Activated CD4-positive, alpha-beta T cell treated with anti-CD3 and anti-CD28 coated beads, Interleukin-2, amount 50 U/mL, for 1 hour (primary cell): Measurements from ENCODE around the gene THADA.

Experiments
- DNase-seq: peaks from one replicate; pipeline ENCODE4 v3.0.0-alpha.2; 2020

THADA gene

DNA sequence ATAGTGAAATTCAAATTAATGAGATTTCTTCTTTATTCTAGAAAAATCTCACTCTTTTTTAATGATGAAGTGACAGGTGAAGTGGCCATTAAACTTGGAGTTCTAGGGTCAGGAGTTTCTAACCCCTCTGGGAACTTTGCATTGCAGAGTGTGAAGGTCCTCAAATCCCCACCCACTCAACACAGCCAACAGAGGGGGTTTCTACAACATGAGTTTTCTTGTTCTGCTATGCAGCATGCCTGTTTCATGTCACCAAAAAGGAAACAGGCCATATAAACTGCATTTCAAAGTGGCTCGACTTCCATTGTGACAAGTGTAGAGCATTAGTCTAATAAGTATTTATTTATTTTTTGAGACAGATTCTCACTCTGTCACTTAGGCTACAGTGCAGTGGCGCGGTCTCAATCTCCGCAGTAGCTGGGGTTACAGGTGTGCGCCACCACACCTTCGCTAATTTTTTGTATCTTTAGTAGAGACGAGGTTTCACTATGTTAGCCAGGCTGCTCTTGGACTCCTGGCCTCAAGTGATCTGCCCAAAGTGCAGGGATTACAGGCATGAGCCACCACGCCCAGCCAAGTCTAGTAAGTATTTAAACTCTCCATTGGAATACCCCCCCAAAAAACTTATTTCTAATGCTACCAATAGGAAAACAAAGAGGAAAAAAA is 223.3 kb downstream of the THADA start:
- no peak for DNase-seq

DNA sequence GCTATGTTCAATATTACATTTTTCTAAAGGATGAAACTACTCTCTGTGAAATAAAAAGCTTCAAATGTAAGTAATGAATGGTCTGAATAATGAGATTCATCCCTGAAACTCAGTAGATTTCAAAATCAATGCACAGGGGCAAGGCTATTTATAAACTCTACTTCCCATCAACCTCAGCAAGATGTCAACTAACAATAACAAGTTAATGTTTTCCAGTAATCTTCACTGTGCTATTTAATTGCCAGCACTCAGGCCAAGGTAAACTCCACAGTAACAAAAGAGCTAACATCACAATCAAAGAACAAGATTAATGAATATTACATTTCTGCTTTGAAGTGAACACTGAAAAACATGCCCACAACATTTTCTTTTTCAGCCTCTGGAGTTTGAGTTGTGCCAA is 225.1 kb downstream of the THADA start:
- DNase-seq: no peak

DNA sequence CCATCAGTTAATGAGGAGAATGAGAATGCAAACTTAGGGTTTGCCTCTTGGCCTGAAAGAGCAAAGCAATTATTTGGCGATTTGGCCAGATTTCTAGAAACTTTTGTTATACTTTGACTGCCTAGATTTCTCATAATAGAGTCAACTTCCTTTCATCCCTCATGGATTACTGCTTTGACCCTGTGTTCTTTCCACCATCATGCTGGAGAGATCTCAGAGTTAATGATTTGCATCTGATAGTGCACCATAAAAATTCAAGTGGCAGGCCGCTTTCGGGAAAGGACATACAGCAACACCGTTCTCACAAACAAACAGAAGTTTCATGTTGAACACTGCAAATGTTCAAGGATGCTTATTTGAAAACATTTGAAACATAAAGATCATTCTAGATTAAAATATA is 225.7 kb downstream of the THADA start:
- no peak for DNase-seq

DNA sequence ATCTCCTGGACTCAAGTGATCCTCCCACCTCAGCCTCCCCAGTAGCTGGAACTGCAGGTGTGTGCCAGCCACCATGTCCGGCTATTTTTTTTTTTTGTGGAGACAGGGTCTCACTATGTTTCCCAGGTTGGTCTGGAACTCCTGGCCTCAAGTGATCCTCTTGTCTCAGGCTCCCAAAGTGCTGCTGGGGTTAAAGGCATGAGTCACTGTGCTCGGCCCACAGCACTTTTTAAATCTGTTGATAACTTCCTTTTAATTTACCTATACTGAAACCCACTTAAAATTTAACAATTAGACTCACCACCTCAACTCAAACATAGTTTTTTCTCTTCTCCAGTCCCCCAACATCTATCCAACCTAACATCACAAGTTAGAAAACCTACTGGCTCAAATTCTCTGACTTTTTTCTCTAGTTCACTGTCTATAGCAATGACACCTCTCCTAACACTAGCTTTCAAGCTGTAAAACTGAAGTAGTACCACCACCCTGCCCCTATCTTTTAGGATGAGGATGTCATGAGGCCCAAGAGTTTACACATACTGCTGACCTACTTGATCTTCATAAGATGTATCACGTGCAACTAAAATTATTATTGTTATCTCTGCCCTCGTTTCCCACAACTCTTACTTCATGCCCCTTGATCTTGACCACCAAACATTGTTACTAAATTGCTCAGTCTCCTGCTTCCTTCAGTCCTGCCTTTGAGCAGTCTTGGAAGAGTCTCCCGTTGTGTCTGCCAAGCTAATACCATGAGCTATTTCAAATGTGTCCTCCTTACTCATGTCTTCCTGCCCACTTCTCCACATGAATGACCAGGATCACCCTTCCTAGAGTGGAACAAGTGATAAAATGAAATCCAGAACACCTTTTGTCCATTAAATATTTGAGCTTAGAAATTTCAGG is 227.1 kb downstream of the THADA start:
- DNase-seq: no peak

DNA sequence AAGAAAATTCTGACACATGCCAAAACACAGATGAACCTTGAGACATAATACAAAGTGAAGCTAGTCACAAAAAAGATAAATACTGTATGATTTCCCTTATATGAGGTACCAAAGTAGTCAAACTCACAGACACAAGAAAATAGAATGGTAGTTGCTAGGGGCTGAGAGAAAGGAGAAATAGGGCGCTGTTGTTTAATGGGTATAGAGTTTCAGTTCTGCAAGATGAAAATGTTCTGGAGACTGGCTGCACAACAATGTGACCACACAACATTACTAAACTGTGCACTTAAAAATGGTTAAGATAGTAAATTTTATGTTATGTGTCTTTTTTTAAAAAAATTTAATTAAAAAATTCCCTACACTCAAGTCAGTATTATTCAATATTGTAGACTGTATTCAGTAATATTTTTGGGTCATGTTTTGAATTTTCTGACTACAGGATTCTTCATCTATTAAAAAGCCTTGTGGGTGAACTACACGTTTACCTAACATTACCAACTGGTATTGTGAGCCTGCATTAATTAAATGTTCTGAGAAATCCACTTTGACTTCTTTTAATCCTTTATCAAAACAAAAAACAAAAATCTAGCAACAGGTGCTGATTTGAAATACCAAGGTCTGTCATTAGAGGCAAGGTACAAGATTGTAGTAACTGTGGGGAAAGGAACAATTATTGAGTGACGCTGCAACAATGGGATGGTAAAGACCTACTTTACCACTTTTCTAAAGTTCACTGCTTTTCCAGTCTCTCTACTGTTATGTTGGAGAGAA is 228.6 kb downstream of the THADA start:
- no peak for DNase-seq

DNA sequence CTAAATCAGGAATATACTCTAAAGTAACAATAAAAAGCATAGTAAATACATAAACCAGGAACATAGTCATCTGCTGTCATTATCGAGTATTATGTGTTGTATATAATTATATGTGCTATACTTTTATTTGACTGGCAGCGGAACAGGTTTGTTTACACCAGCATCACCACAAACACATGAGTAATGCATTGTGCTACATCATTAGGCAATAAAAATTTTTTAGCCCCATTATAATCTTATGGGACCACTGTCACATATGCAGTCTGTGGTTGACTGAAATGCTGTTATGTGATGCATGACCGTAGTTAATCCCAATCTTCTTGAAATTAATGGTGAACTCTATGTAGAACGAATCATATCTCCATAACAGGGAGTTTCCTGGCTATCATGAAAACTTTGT is 232.7 kb downstream of the THADA start:
- DNase-seq: no peak

DNA sequence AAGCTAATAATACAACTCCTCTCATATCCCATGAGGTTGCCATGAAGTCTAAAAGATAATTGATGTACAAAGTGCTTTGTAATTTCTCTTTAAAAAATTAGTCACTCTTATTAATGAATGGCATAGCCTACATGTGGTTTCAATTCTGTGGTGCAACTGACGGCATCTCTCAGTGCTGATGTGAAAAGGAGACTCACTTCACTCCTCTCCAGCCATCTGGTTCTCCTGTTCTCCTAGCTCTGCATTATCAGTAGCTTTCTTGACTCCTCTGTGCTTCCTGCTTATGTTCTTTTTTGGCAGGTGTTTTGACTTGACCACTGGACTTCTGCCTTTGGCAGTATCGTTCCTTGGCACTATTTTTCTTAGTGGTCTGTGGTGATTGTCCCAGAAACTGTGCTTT is 234.6 kb downstream of the THADA start:
- no peak for DNase-seq

DNA sequence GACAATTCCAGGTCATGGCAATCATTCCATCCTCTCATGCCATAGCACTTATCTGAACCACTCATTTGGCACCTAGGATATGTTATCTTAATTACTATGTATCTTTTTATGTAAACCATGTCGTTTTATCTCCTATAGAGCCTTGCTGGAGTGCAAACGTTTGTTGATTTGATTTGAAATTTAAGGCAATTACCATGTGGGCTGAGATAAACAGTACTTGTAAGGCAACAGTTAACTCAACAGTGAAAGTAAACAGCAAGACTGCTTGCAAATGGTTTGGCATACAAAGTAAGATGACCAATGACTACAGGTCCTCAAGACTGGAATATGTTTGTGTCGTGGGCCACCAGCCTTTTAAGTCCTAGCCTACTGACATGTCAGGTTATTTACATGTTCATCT is 235.7 kb downstream of the THADA start:
- no peak for DNase-seq

DNA sequence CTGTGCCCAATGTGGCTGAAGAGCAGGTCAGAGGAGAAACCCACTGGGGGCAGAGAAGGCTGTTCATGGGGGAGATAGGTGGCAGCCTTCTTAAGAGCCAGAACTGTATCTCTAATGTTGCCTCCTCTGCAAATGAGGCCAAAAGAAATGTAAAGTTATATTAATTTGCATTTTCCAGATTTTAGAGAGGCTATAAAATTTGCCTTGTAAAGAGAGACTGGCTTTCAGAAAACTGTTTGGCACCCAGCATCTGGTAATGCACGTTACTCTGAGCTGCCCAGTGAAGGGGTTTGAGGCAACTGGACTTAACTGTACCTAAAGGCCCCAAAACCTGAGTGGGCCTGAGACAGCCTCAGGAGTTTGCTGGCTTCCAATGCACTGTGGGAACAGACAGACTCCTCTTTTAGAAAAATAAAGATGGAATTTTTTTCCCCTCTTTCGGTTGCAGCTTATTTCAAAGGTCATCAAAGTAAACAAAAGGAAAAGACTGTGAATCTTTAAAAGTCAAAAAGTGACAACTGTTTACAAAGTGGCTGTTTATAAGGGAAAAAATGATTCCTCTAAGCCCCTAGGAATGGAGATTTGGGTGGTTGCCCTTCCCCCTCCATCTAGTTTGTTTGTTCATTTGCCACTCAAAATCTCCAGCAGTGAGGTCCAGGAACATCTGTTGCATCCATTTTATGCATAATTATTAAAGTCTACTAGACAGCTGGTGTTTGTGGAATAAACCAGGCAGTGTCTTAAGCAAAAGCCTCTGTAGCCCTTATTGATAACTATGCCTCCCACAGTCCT is 237.2 kb downstream of the THADA start:
- no peak for DNase-seq

DNA sequence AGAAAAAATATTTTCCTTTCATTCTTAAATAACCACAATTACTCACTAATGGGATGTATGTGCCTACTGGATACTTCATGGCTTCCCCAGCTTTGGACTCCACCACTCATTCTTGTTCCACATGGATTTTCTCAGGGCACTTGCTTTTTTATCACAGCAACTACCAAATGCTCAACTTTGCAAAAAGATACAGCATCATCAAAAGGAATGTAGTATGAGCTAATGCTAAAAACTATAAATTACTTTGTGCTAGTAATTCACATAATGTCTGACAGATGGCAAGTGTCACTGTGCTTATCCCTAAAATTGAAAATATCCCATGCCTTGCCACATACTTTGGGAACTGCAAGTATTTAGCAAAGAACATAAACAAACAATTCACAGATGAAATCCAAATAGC is 239.1 kb downstream of the THADA start:
- no peak for DNase-seq

DNA sequence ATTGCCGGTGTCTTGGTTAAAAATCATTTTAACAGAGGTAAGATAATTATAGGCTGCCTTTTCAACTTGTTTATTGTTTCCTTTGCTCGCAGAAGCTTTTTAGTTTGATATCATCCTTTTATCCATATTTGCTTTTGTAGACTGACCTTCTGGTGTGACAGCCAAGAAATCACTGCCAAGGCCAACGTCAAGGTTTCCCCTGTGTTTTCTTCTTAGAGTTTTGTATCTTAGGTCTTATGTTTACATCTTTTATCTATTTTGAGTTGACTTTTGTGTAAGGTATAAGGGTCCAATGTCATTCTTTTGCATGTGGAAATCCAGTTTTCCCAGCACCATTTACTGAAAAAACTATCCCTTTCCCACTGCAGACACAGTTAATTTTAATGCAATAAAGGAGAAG is 240.4 kb downstream of the THADA start:
- no peak for DNase-seq

DNA sequence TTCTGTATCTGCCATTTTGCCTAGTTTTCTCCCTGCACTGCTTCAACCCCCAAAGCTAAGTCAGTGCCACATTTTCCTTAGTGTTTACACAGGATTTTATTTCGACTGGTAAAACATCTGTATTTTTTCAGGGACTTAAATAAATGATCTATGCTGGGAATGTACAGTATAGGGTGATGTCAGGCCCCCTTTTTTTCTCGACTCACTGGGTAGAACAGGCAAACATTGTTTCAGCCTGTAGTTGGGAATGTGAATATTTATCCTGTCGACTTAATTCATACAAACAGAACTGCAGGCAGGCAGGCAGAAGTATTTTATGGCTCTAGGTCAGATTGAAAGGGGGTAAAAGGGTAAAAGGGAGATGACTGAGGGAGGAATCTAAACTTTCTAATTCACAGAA is 245.9 kb downstream of the THADA start:
- no peak for DNase-seq

DNA sequence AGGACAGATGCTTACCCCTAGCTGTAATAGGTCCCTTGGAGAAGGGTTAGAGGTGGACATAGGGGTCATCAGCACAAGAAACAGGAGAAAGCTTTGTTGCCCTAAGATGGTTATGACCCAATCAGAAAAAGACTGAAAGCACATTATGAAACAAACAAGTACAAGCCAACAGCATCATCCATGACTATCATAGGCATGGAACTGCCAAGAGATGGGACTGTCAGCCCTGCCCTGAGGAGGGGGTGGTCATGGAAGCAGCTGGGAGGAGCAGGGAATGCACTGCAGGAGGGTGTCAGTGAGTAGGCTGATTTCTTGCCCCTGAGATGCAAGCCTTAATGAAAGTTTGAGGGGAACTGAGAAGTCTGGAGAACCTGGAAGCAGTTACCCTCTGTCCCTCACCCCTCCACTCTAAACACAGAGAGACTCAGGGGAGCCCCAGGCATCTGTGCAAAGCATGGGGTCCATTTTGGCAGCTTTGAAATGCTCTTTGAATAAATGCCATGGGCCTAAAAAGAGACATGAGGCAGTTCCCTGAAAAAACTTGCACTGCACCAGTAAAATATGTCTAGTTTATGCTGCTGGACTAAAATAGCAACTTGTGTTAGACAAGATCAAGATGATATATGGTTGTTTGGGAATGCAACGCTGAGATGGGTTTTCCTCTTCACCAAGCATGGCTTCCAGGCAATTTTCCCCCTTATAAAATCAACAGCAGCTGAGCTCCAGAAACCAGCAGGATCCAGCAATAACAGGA is 246.8 kb downstream of the THADA start:
- no peak for DNase-seq

DNA sequence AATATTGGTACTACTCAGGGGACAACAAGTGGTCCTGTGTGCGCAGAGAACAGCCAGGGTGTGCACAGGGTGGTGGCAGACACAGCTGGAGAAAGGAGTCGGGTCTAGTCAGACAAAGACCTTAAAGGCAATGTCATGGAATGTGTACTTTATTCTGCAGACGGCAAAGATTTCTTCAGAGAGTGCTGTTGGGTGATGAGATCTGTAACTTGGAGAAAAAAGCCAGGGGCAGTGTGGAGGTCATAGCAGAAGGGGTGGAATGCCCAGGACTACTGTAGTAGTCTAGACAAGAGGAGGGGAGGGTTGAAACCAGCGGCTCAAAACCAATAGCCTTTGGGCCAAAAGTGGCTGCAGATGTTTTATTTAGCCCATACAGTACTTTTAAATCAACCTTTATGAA is 248.1 kb downstream of the THADA start:
- no peak for DNase-seq

DNA sequence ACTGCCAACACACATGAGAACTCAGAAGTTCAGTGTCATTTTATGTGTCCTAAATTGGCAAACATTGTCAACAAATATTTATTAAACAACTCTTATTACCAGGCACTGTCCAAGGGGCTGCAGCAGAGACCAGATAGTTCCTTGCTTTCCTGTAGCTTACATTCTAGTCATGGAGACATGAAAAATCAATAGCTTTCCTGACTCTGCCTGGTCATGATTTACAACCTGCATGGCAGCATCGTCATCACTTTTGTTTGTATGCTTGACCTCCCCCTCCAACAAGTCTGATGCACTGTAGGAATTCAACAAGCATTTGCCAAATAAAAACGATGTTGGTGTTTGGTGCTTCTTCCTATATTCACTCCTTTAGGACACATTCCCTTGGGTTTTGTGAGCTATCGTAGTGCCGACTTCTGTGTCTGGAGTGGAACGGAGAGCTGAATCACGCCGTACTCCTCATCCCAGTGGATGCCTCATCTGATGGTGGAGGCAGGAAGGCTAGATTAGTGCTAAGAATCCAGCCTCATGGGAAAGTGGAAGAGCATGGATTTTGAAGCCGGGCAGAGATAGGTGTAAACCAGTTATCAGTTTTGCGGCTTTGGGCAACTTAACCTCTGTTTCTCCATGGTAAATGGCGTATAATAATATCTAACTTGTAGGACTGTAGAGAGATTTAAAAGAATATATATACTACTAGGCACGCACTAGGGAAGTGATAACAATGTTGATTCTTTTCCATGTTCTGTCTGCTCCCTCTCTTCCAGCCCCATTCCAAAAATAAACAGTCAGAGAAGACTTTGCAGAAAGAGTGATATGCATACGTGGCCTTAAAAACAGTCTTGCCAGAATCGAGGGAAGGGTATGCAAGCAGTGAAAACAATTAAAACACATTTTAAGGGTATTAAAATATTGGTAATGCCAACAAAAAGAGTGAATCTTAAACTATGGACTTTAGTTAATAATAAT is 249.0 kb downstream of the THADA start:
- DNase-seq: no peak

DNA sequence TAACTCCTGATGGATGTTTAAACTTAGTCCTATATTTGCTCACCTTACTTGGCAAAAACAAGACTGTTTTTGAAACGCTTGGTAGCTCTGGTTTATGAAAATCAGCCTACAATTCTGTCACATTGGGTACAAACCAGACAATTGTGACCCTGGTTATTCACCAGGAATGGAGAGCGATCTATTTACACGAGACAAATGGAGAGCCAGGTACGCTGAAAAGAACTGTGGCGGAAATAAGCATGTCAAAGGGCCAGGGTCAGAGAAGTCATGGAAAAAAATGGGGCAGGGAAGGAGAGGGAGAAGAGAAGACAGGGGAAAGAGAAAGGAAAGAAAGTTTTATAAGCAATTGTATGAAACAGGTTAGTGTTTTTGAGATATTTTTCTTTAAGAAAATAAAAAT is 250.0 kb downstream of the THADA start:
- no peak for DNase-seq

DNA sequence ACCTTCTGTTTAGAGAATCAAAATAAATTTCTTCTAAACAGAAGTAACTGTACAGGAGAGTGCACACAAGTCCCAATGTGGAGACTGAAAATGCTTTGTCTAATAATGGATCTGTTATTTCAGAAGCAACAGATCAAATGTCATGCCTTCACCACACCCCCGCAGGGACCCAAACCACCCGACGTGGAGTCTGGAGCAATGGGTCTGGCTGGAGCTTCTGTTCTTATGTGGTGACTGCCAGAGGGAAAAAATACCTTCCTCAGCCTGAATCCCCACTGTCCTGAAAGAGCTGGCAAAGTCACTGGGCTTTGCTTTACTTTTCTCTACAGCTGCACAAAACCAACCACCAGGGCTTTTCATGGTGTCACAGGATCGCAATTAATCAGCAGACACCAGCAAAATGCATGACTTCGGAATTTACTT is 250.4 kb downstream of the THADA start:
- DNase-seq: no peak

DNA sequence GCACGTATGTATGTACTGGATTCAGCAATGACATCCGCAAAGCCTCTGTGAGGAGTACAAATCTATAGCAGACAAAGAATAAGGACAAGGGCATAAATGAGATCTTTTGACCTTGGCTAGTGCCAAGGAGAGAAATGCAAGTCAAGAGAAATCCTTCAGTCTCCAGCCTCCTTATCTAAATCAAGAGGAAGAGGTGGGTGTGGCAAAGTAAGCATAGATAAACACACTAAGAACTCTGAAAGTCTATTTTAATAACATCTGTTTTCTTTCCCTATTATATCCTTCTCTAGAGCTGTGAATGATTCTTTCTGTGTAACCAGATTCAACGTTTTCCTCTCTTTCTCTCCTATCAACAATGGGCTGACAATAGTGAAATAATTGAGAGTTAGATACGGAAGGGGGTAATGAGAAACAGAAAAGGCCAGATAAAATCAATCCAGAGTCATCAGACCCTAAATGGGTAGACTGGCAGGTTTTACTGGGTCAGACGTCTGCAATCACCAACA is 250.9 kb downstream of the THADA start:
- DNase-seq: no peak

DNA sequence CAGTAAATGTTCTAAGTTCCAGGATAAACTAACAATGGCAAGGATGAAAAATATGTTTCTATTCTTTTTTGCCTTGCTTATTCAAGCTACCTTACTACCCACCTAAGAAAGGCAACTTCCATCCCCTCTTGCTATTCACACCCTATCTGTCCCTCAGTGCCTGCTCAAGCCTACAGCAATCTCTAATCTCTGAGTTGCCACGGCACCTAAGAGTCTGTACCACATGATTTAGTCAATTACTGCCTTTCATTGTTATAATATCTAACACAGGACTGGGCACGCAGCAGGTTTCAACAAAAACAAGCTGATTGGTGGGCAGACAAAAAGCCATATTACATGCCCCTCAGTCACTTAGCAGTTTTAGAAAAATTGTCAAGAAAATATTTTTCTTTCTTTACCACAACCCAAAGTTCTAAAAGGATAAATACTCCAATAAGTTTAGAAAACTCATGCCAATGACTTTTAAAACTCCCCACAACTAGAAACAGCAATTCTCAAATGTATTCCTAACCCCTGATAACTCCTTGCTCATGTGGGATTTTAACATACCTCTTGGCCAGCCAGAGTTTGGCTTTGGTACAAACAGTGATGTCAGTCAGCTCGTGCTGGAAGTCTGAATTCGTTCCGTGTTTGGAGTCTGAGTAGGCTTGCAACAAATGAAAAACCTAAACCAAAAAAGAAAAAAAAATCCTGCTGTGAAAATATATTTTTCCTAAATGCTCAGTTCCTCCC is 252.1 kb downstream of the THADA start:
- no peak for DNase-seq
